Measurements from ENCODE around the gene PON3.

The PON3 gene

GRCh38 chr7:95424716-95425115, 28.5 kb upstream of the PON3 start:
- Histone ChIP-seq H3K14ac (ENCODE audit: low read length) (no peak overlapping the region), H3K4ac (ENCODE audit: low read length) (no peak overlapping the region), H3K4me2 (ENCODE audit: insufficient read depth, low read length, poor library complexity, severe bottlenecking) (no peak overlapping the region), H3K79me1 (ENCODE audit: low read depth, low read length) (peaks cover 2% of the 10 kb centered on the region), H3K4me1 (ENCODE audit: control insufficient read depth in 2 of 2, insufficient read depth in 1 of 2, low read depth in 1 of 2, low read length in 2 of 2) (peaks cover 10 to 27% of the 10 kb centered on the region in 2 donors), H2AFZ (ENCODE audit: low read length) (no peak overlapping the region), H2BK120ac (ENCODE audit: low read depth, low read length) (no peak overlapping the region), H2BK5ac (ENCODE audit: low read length) (no peak overlapping the region), H3K9me3 (replicated peaks in 1 of 2; ENCODE audit: control insufficient read depth in 2 of 2, insufficient read depth in 1 of 2, low read depth in 1 of 2, low read length in 2 of 2) (peaks cover 0 to 45% of the 10 kb centered on the region in 2 donors), H4K91ac (ENCODE audit: low read depth, low read length, poor library complexity) (no peak overlapping the region), H2BK15ac (ENCODE audit: low read length) (no peak overlapping the region), H3K27ac (replicated peaks; ENCODE audit: low read length) (no peak overlapping the region), H2AK5ac (ENCODE audit: low read depth, low read length) (no peak overlapping the region), H3K23ac (ENCODE audit: low read depth, low read length, poor library complexity) (no peak overlapping the region), H3K36me3 (replicated peaks in 1 of 2; ENCODE audit: control insufficient read depth in 2 of 2, insufficient read depth in 2 of 2, low read length in 2 of 2) (peaks cover 2 to 79% of the 10 kb centered on the region in 2 donors), H2BK12ac (ENCODE audit: low read length) (no peak overlapping the region), H3K4me3 (ENCODE audit: low read length in 2 of 2) (no peak overlapping the region), H3K9ac (ENCODE audit: low read depth, low read length, poor library complexity) (no peak overlapping the region), H4K8ac (ENCODE audit: low read depth, low read length) (no peak overlapping the region), H3K27me3 (ENCODE audit: control insufficient read depth in 3 of 3, insufficient read depth in 3 of 3, low read depth in 1 of 3, low read length in 3 of 3) (no peaks in the 10 kb centered on the region), H3K18ac (ENCODE audit: low read length) (no peak overlapping the region)
- no peak for DNase-seq (ENCODE audit: low spot score)
- WGBS, 2 donors (ENCODE audit: extremely low coverage in 2 of 2, insufficient read length in 2 of 2, insufficient replicate concordance in 1 of 2): no CpG with 5 or more reads among the region's 1 CpG

- Histone ChIP-seq H2BK120ac (ENCODE audit: low read depth, low read length) (no peak overlapping the region), H3K4ac (ENCODE audit: low read length) (no peak overlapping the region), H2BK15ac (ENCODE audit: low read length) (no peak overlapping the region), H3K4me1 (ENCODE audit: control insufficient read depth in 2 of 2, insufficient read depth in 1 of 2, low read depth in 1 of 2, low read length in 2 of 2) (peaks cover 5 to 27% of the 10 kb centered on the region in 2 donors), H3K4me3 (ENCODE audit: low read length in 2 of 2) (no peak overlapping the region), H3K18ac (ENCODE audit: low read length) (no peak overlapping the region), H3K36me3 (replicated peaks in 1 of 2; ENCODE audit: control insufficient read depth in 2 of 2, insufficient read depth in 2 of 2, low read length in 2 of 2) (peaks cover 2 to 79% of the 10 kb centered on the region in 2 donors), H4K91ac (ENCODE audit: low read depth, low read length, poor library complexity) (no peak overlapping the region), H3K14ac (ENCODE audit: low read length) (no peak overlapping the region), H3K9ac (ENCODE audit: low read depth, low read length, poor library complexity) (no peak overlapping the region), H4K8ac (ENCODE audit: low read depth, low read length) (no peak overlapping the region), H3K23ac (ENCODE audit: low read depth, low read length, poor library complexity) (no peak overlapping the region), H3K27ac (replicated peaks; ENCODE audit: low read length) (no peak overlapping the region), H3K4me2 (ENCODE audit: insufficient read depth, low read length, poor library complexity, severe bottlenecking) (no peak overlapping the region), H2BK12ac (ENCODE audit: low read length) (no peak overlapping the region), H3K27me3 (ENCODE audit: control insufficient read depth in 3 of 3, insufficient read depth in 3 of 3, low read depth in 1 of 3, low read length in 3 of 3) (no peaks in the 10 kb centered on the region), H3K79me1 (ENCODE audit: low read depth, low read length) (peaks cover 1% of the 10 kb centered on the region), H2BK5ac (ENCODE audit: low read length) (no peak overlapping the region), H2AFZ (ENCODE audit: low read length) (no peak overlapping the region), H3K9me3 (replicated peaks in 1 of 2; ENCODE audit: control insufficient read depth in 2 of 2, insufficient read depth in 1 of 2, low read depth in 1 of 2, low read length in 2 of 2) (peaks cover 0 to 32% of the 10 kb centered on the region in 2 donors), H2AK5ac (ENCODE audit: low read depth, low read length) (no peak overlapping the region)
- DNase-seq (ENCODE audit: low spot score): no peak
Measured at GRCh38 chr7:95421847-95422444, 25.8 kb upstream of the PON3 start.

GRCh38 chr7:95421000-95421846, 25.0 kb upstream of the PON3 start:
- H2AFZ ChIP-seq (ENCODE audit: low read length): no peak overlapping the region
- no peak overlapping the region for H3K27ac ChIP-seq (replicated peaks; ENCODE audit: low read length)
- H2BK5ac ChIP-seq (ENCODE audit: low read length): no peak overlapping the region
- H3K27me3 ChIP-seq (ENCODE audit: control insufficient read depth in 3 of 3, insufficient read depth in 3 of 3, low read depth in 1 of 3, low read length in 3 of 3): no peaks in the 10 kb centered on the region
- H3K4ac ChIP-seq (ENCODE audit: low read length): no peak overlapping the region
- no peak overlapping the region for H3K4me3 ChIP-seq (ENCODE audit: low read length in 2 of 2)
- peaks cover 0 to 31% of the 10 kb centered on the region in 2 donors for H3K9me3 ChIP-seq (replicated peaks in 1 of 2; ENCODE audit: control insufficient read depth in 2 of 2, insufficient read depth in 1 of 2, low read depth in 1 of 2, low read length in 2 of 2)
- H4K8ac ChIP-seq (ENCODE audit: low read depth, low read length): no peak overlapping the region
- H3K9ac ChIP-seq (ENCODE audit: low read depth, low read length, poor library complexity): no peak overlapping the region
- no peak overlapping the region for H2BK15ac ChIP-seq (ENCODE audit: low read length)
- H2BK120ac ChIP-seq (ENCODE audit: low read depth, low read length): no peak overlapping the region
- H3K36me3 ChIP-seq (replicated peaks in 1 of 2; ENCODE audit: control insufficient read depth in 2 of 2, insufficient read depth in 2 of 2, low read length in 2 of 2): peaks cover 2 to 79% of the 10 kb centered on the region in 2 donors
- H3K4me2 ChIP-seq (ENCODE audit: insufficient read depth, low read length, poor library complexity, severe bottlenecking): no peak overlapping the region
- peaks cover 1% of the 10 kb centered on the region for H3K79me1 ChIP-seq (ENCODE audit: low read depth, low read length)
- peaks cover 5 to 27% of the 10 kb centered on the region in 2 donors for H3K4me1 ChIP-seq (ENCODE audit: control insufficient read depth in 2 of 2, insufficient read depth in 1 of 2, low read depth in 1 of 2, low read length in 2 of 2)
- no peak overlapping the region for H3K23ac ChIP-seq (ENCODE audit: low read depth, low read length, poor library complexity)
- H4K91ac ChIP-seq (ENCODE audit: low read depth, low read length, poor library complexity): no peak overlapping the region
- no peak for DNase-seq (ENCODE audit: low spot score)
- H2BK12ac ChIP-seq (ENCODE audit: low read length): no peak overlapping the region
- WGBS, 2 donors (ENCODE audit: extremely low coverage in 2 of 2, insufficient read length in 2 of 2, insufficient replicate concordance in 1 of 2): no CpG with 5 or more reads among the region's 2 CpGs
- H3K18ac ChIP-seq (ENCODE audit: low read length): no peak overlapping the region
- H2AK5ac ChIP-seq (ENCODE audit: low read depth, low read length): no peak overlapping the region
- no peak overlapping the region for H3K14ac ChIP-seq (ENCODE audit: low read length)

GRCh38 chr7:95412075-95412474, 15.9 kb upstream of the PON3 start:
- H3K4me1 ChIP-seq (ENCODE audit: control insufficient read depth in 2 of 2, insufficient read depth in 1 of 2, low read depth in 1 of 2, low read length in 2 of 2): peaks cover 0 to 4% of the 10 kb centered on the region in 2 donors
- no peak overlapping the region for H2BK120ac ChIP-seq (ENCODE audit: low read depth, low read length)
- no peak overlapping the region for H3K4me2 ChIP-seq (ENCODE audit: insufficient read depth, low read length, poor library complexity, severe bottlenecking)
- no peak overlapping the region for H3K14ac ChIP-seq (ENCODE audit: low read length)
- H4K91ac ChIP-seq (ENCODE audit: low read depth, low read length, poor library complexity): no peak overlapping the region
- H2BK5ac ChIP-seq (ENCODE audit: low read length): no peak overlapping the region
- H2BK15ac ChIP-seq (ENCODE audit: low read length): no peak overlapping the region
- no peak overlapping the region for H3K4me3 ChIP-seq (ENCODE audit: low read length in 2 of 2)
- H2BK12ac ChIP-seq (ENCODE audit: low read length): no peak overlapping the region
- H3K79me1 ChIP-seq (ENCODE audit: low read depth, low read length): no peaks in the 10 kb centered on the region
- no peak overlapping the region for H4K8ac ChIP-seq (ENCODE audit: low read depth, low read length)
- H3K18ac ChIP-seq (ENCODE audit: low read length): no peak overlapping the region
- no peak overlapping the region for H3K23ac ChIP-seq (ENCODE audit: low read depth, low read length, poor library complexity)
- no peak for DNase-seq (ENCODE audit: low spot score)
- H2AK5ac ChIP-seq (ENCODE audit: low read depth, low read length): no peak overlapping the region
- no peaks in the 10 kb centered on the region for H3K27me3 ChIP-seq (ENCODE audit: control insufficient read depth in 3 of 3, insufficient read depth in 3 of 3, low read depth in 1 of 3, low read length in 3 of 3)
- H2AFZ ChIP-seq (ENCODE audit: low read length): no peak overlapping the region
- no CpG with 5 or more reads among the region's 4 CpGs for WGBS, 2 donors (ENCODE audit: extremely low coverage in 2 of 2, insufficient read length in 2 of 2, insufficient replicate concordance in 1 of 2)
- no peak overlapping the region for H3K27ac ChIP-seq (replicated peaks; ENCODE audit: low read length)
- H3K4ac ChIP-seq (ENCODE audit: low read length): no peak overlapping the region
- peaks cover 0 to 15% of the 10 kb centered on the region in 2 donors for H3K9me3 ChIP-seq (replicated peaks in 1 of 2; ENCODE audit: control insufficient read depth in 2 of 2, insufficient read depth in 1 of 2, low read depth in 1 of 2, low read length in 2 of 2)
- H3K36me3 ChIP-seq (replicated peaks in 1 of 2; ENCODE audit: control insufficient read depth in 2 of 2, insufficient read depth in 2 of 2, low read length in 2 of 2): peaks cover 6 to 99% of the 10 kb centered on the region in 2 donors
- H3K9ac ChIP-seq (ENCODE audit: low read depth, low read length, poor library complexity): no peak overlapping the region

Data from neuronal stem cell (in vitro differentiated cells).